Loucy (cell line): ENCODE data around the gene FNDC3A.

ENCODE experiments used
- EZH2phosphoT487 ChIP-seq: fragments of 200-600 bp; IDR thresholded peaks from 2 replicates; pipeline ENCODE4 v1.6.1; 2018; ENCODE audit warnings: antibody characterized with exemption, mild to moderate bottlenecking, moderate library complexity, borderline replicate concordance
- TF ChIP-seq, protein P1 (sequence below): fragments of 200-600 bp; sonication (generic); conservative IDR thresholded peaks from 2 replicates; pipeline ENCODE4 v1.5.1; 2014; ENCODE audit warnings: mild to moderate bottlenecking, antibody characterized with exemption, low read length

DNA sequence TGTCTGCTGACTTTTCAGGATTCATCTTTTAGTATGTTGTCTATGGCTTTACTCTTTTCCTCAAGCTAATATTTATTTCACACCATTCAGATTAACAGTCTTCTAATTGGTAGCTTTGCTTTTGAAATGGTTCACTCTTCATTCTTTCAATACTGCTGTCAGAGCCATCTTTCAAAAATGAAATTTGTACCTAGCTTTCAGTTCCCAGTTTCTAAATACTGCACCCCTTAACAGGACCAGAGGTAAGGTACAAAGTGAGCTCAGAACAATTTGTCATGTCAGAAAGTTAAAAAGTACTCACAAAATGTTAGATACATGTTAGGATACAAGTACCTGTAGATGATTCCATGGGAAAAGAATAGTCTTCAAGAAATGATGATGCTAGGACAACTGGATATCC, 83.0 kb downstream of the FNDC3A start:
- TF ChIP-seq, protein P1, sequence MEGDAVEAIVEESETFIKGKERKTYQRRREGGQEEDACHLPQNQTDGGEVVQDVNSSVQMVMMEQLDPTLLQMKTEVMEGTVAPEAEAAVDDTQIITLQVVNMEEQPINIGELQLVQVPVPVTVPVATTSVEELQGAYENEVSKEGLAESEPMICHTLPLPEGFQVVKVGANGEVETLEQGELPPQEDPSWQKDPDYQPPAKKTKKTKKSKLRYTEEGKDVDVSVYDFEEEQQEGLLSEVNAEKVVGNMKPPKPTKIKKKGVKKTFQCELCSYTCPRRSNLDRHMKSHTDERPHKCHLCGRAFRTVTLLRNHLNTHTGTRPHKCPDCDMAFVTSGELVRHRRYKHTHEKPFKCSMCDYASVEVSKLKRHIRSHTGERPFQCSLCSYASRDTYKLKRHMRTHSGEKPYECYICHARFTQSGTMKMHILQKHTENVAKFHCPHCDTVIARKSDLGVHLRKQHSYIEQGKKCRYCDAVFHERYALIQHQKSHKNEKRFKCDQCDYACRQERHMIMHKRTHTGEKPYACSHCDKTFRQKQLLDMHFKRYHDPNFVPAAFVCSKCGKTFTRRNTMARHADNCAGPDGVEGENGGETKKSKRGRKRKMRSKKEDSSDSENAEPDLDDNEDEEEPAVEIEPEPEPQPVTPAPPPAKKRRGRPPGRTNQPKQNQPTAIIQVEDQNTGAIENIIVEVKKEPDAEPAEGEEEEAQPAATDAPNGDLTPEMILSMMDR: no peak
- no peak for TF ChIP-seq EZH2phosphoT487
